ENCODE results near the gene STXBP1.

- TF ChIP-seq, protein P1, sequence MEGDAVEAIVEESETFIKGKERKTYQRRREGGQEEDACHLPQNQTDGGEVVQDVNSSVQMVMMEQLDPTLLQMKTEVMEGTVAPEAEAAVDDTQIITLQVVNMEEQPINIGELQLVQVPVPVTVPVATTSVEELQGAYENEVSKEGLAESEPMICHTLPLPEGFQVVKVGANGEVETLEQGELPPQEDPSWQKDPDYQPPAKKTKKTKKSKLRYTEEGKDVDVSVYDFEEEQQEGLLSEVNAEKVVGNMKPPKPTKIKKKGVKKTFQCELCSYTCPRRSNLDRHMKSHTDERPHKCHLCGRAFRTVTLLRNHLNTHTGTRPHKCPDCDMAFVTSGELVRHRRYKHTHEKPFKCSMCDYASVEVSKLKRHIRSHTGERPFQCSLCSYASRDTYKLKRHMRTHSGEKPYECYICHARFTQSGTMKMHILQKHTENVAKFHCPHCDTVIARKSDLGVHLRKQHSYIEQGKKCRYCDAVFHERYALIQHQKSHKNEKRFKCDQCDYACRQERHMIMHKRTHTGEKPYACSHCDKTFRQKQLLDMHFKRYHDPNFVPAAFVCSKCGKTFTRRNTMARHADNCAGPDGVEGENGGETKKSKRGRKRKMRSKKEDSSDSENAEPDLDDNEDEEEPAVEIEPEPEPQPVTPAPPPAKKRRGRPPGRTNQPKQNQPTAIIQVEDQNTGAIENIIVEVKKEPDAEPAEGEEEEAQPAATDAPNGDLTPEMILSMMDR (IDR thresholded peaks at IDR 0.05), result no peak
- TF ChIP-seq, protein P2, sequence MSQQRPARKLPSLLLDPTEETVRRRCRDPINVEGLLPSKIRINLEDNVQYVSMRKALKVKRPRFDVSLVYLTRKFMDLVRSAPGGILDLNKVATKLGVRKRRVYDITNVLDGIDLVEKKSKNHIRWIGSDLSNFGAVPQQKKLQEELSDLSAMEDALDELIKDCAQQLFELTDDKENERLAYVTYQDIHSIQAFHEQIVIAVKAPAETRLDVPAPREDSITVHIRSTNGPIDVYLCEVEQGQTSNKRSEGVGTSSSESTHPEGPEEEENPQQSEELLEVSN (IDR thresholded peaks at IDR 0.05; ENCODE audit: borderline replicate concordance, low read depth), result no peak
- TF ChIP-seq RFX5 (IDR thresholded peaks at IDR 0.05) (no peak), USF2 (IDR thresholded peaks at IDR 0.05) (no peak)
These were observed 38.9 kb upstream of the STXBP1 start for GRCh38 chr9:127572961-127573721.
